Measurements from ENCODE around the gene CDH12. TPM values are rescaled to one million over a fixed set of nuclear protein-coding genes. Genes with fewer than 3 reads are reported as not detected.

CDH12 gene
- total RNA-seq, 1 donor from 2014 or later, result 0.38 TPM

DNA sequence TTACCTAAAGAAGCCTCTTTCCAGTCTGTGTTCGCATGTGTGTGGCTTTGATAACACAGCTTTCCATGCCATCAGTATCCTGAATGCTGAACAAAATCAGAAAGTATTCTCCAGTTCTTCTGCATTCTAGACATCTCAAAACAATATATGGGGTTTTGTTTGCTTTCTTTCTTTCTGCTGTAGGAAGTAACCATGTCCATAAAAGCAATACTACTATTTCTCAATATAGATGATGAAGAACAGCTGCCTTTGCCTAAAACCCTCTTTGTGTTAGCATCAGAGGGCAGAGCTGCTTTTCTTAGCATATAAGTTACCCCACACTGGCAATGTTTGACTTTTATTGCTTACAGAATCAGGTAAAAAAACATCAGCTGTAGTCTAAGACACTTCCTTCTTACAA is 963.6 kb downstream of the CDH12 start:
- Histone ChIP-seq H3K36me3 (no peaks in the 10 kb centered on the region), H3K4me3 (no peak overlapping the region), H3K27me3 (ENCODE audit: low read depth) (no peaks in the 10 kb centered on the region), H3K4me1 (no peaks in the 10 kb centered on the region), H3K9me3 (no peaks in the 10 kb centered on the region), H3K27ac (no peak overlapping the region)
- intact Hi-C loops (cut with DNase I), result no loop called here
- no peak for ATAC-seq
- TF ChIP-seq, protein P1, sequence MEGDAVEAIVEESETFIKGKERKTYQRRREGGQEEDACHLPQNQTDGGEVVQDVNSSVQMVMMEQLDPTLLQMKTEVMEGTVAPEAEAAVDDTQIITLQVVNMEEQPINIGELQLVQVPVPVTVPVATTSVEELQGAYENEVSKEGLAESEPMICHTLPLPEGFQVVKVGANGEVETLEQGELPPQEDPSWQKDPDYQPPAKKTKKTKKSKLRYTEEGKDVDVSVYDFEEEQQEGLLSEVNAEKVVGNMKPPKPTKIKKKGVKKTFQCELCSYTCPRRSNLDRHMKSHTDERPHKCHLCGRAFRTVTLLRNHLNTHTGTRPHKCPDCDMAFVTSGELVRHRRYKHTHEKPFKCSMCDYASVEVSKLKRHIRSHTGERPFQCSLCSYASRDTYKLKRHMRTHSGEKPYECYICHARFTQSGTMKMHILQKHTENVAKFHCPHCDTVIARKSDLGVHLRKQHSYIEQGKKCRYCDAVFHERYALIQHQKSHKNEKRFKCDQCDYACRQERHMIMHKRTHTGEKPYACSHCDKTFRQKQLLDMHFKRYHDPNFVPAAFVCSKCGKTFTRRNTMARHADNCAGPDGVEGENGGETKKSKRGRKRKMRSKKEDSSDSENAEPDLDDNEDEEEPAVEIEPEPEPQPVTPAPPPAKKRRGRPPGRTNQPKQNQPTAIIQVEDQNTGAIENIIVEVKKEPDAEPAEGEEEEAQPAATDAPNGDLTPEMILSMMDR (IDR thresholded peaks at IDR 0.05), result no peak
- DNase-seq, result no peak

DNA sequence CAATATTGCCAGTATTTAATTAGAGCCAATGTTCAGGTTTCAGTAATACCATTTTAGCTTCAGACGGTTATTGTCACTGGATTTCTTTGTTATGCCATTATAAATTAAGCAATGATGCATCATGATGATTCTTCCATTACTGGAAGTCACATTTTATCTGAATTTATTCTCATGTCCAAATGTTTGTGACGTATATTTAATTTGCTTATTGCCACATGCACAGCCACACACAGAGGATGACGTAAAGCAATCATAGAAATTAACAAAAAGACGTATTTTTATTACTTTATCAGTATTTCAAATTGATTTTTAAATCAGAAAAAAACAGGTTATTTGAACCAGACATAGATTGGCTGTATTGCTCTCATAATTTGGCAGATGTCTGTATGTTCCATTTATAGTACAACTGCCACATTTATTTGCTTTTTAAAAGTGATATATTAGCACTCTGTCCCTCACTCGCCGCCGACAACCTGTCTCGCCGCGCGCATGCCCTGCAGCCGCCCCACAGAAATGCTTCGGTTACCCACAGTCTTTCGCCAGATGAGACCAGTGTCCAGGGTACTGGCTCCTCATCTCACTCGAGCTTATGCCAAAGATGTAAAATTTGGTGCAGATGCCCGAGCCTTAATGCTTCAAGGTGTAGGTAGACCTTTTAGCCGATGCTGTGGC is 970.9 kb downstream of the CDH12 start:
- DNase-seq (no peak), ATAC-seq (no peak)
- Histone ChIP-seq H3K4me3 (no peak overlapping the region), H3K36me3 (no peaks in the 10 kb centered on the region), H3K27ac (no peak overlapping the region), H3K4me1 (no peaks in the 10 kb centered on the region), H3K9me3 (no peaks in the 10 kb centered on the region), H3K27me3 (ENCODE audit: low read depth) (no peaks in the 10 kb centered on the region)
- intact Hi-C loops (cut with DNase I), result no loop called here
- TF ChIP-seq, protein P1 (IDR thresholded peaks at IDR 0.05), result no peak

DNA sequence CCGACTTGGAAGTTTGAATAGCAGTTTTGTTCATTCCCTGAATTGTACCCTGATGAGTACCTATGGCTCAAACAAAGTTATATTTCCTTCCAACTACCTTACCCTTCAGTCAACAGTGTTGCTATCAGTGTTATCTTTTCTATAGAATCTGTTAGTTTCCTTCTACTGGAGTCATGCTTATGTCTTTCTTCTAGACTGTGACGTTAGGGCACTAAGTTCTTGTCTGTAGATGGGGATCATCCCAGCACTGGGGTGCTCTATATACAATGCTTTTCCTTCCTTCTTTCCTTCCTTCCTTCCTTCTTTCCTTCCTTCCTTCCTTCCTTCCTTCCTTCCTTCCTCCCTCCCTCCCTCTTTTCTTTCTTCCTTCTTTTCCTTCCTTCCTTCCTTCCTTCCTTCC is 973.0 kb downstream of the CDH12 start:
- intact Hi-C loops (cut with DNase I), result no loop called here

GRCh38 chr5:21862986-21863385 is 990.2 kb downstream of the CDH12 start:
- TF ChIP-seq, protein P1 (IDR thresholded peaks at IDR 0.05), result no peak
- intact Hi-C loops (cut with DNase I), result no loop called here
- ATAC-seq, result no peak

More for the DNA sequence above, 973.0 kb downstream of the CDH12 start:
- Histone ChIP-seq H3K4me1 (no peaks in the 10 kb centered on the region), H3K27me3 (ENCODE audit: low read depth) (no peaks in the 10 kb centered on the region), H3K27ac (no peak overlapping the region), H3K36me3 (no peaks in the 10 kb centered on the region), H3K9me3 (no peaks in the 10 kb centered on the region), H3K4me3 (no peak overlapping the region)
- DNase-seq (no peak), ATAC-seq (no peak)
- TF ChIP-seq, protein P1 (IDR thresholded peaks at IDR 0.05), result no peak

GRCh38 chr5:21858441-21858840 is 994.7 kb downstream of the CDH12 start:
- H3K27me3 ChIP-seq (ENCODE audit: low read depth), result no peaks in the 10 kb centered on the region
- no peaks in the 10 kb centered on the region for H3K36me3 ChIP-seq
- H3K9me3 ChIP-seq, result no peaks in the 10 kb centered on the region
- no peaks in the 10 kb centered on the region for H3K4me1 ChIP-seq
- intact Hi-C loops (cut with DNase I), result no loop called here
- no peak overlapping the region for H3K4me3 ChIP-seq
- ATAC-seq (no peak), DNase-seq (no peak)
- no peak overlapping the region for H3K27ac ChIP-seq
- TF ChIP-seq, protein P1 (IDR thresholded peaks at IDR 0.05), result no peak

More at GRCh38 chr5:21862986-21863385, 990.2 kb downstream of the CDH12 start:
- DNase-seq, result no peak
- H3K9me3 ChIP-seq, result no peaks in the 10 kb centered on the region
- H3K4me1 ChIP-seq, result no peaks in the 10 kb centered on the region
- H3K27ac ChIP-seq, result no peak overlapping the region
- no peak overlapping the region for H3K4me3 ChIP-seq
- no peaks in the 10 kb centered on the region for H3K36me3 ChIP-seq
- no peaks in the 10 kb centered on the region for H3K27me3 ChIP-seq (ENCODE audit: low read depth)
